Activated T-helper 1 cell treated with anti-CD3 and anti-CD28 coated beads, Interleukin-2, amount 50 U/mL, for 16 hours (primary cell): ENCODE data around the gene DUSP22.
A peak's percentile ranks its signal among the peaks of the same experiment; 100 is the strongest.
"Not testable (repeated sequence)": the region's sequence is repeated elsewhere in the genome, so short reads cannot be mapped to it uniquely, and the experiment has no call there.

ENCODE experiments used
- DNase-seq, 2 donors: peaks; one replicate each; pipeline ENCODE4 v3.0.0-alpha.2; 2020; ENCODE audit warnings: low read depth in 1 of 2, low spot score in 1 of 2

Gene DUSP22

GRCh38 chr6:279341-280029 lies 12.8 kb upstream of the DUSP22 start:
- no peak for DNase-seq

- no peak for DNase-seq
Observed at GRCh38 chr6:280775-281468, 11.4 kb upstream of the DUSP22 start.

- DNase-seq = no peak
Observed at GRCh38 chr6:281469-282103, 10.7 kb upstream of the DUSP22 start.

GRCh38 chr6:282177-282866 lies 10.0 kb upstream of the DUSP22 start:
- DNase-seq = no peak

- no peak for DNase-seq
Observed at GRCh38 chr6:282867-283416, 9.3 kb upstream of the DUSP22 start.

- DNase-seq = no peak
Observed at GRCh38 chr6:284486-284885, 7.8 kb upstream of the DUSP22 start.

- DNase-seq = no peak
Observed at GRCh38 chr6:285030-285771, 7.1 kb upstream of the DUSP22 start.

GRCh38 chr6:285902-286301 lies 6.4 kb upstream of the DUSP22 start:
- DNase-seq = not testable (repeated sequence)

- DNase-seq = no peak
Observed at GRCh38 chr6:286681-287488, 5.4 kb upstream of the DUSP22 start.

- DNase-seq = no peak
Observed at GRCh38 chr6:287489-287860, 4.8 kb upstream of the DUSP22 start.

- no peak for DNase-seq
Observed at GRCh38 chr6:288866-289265, 3.4 kb upstream of the DUSP22 start.

- DNase-seq = no peak
Observed at GRCh38 chr6:290111-290922, 2.0 kb upstream of the DUSP22 start.

- DNase-seq = no peak
Observed at GRCh38 chr6:291204-291696, 1.0 kb upstream of the DUSP22 start.

- DNase-seq = peak; percentile 49 to 70
Observed at GRCh38 chr6:292506-293192, 362 bp downstream of the DUSP22 start.

- DNase-seq = peak in 1 of 2 donors; percentile 12
Observed at GRCh38 chr6:293193-294174, 1.2 kb downstream of the DUSP22 start.

GRCh38 chr6:294656-295565 lies 2.6 kb downstream of the DUSP22 start:
- DNase-seq = no peak
